ENCODE measurements around the gene IL5. TPM values are rescaled to one million over a fixed set of nuclear protein-coding genes. Genes with fewer than 3 reads are reported as not detected.
A peak's percentile ranks its signal among the peaks of the same experiment; 100 is the strongest.

Gene IL5
- total RNA-seq, 5 donors from 2014 or later (not counting 1 experiment from before 2014, with no cell fraction given) = 1.2 TPM; not detected in 4

- ATAC-seq (replicated peaks in 1 of 4) (no peak), DNase-seq (no peak)
- H3K4me3 Mint-ChIP-seq = no peak overlapping the region
- H3K27me3 ChIP-seq (replicated peaks in 1 of 2; ENCODE audit: control insufficient read depth in 2 of 2, extremely low read depth in 1 of 2, insufficient read depth in 2 of 2, low read length in 1 of 2) = no peaks in the 10 kb centered on the region
- no peaks in the 10 kb centered on the region for H3K36me3 Mint-ChIP-seq
- 100% methylated on average over 3 of the region's 4 CpGs for WGBS (ENCODE audit: insufficient coverage)
- no peaks in the 10 kb centered on the region for H3K36me3 ChIP-seq (ENCODE audit: control insufficient read depth in 2 of 2, extremely low read depth in 1 of 2, insufficient read depth in 1 of 2, low read length in 1 of 2)
- CTCF ChIA-PET = no interaction called here
- H3K4me3 ChIP-seq (ENCODE audit: control insufficient read depth in 1 of 2, extremely low read depth in 1 of 2, low read length in 1 of 2) = no peak overlapping the region
- H3K27me3 Mint-ChIP-seq = peaks cover 2 to 9% of the 10 kb centered on the region in 2 donors
- H3K4me1 Mint-ChIP-seq = no peaks in the 10 kb centered on the region
- H3K4me1 ChIP-seq (ENCODE audit: control insufficient read depth in 1 of 2, extremely low read depth in 1 of 2, insufficient read depth in 2 of 2, low read length in 2 of 2) = no peaks in the 10 kb centered on the region
- no peak overlapping the region for H3K27ac ChIP-seq (ENCODE audit: low read length)
- POLR2A ChIA-PET = no interaction called here
- no peak overlapping the region for H3K27ac Mint-ChIP-seq
- no peaks in the 10 kb centered on the region for H3K9me3 Mint-ChIP-seq
- H3K9me3 ChIP-seq = no peaks in the 10 kb centered on the region
Measured at GRCh38 chr5:132540764-132541163, 2.6 kb downstream of the IL5 start.

- Mint-ChIP-seq H3K27me3 (peaks cover 2 to 14% of the 10 kb centered on the region in 2 donors), H3K36me3 (no peaks in the 10 kb centered on the region), H3K9me3 (no peaks in the 10 kb centered on the region), H3K4me1 (no peaks in the 10 kb centered on the region), H3K4me3 (no peak overlapping the region), H3K27ac (no peak overlapping the region)
- H3K4me3 ChIP-seq (ENCODE audit: control insufficient read depth in 1 of 2, extremely low read depth in 1 of 2, low read length in 1 of 2) = no peak overlapping the region
- ATAC-seq (replicated peaks in 1 of 4) = no peak
- WGBS (ENCODE audit: insufficient coverage) = 90% methylated on average over 4 of the region's 5 CpGs
- ChIA-PET POLR2A (no interaction called here), CTCF (interaction anchor here in 1 of 2 donors (0.5 kb wide), 1 partner anchor 93 kb away, joined by 4 read pairs; no protein-coding TSS in a partner anchor)
- no peak overlapping the region for H3K27ac ChIP-seq (ENCODE audit: low read length)
- H3K9me3 ChIP-seq = no peaks in the 10 kb centered on the region
- DNase-seq = no peak
- no peaks in the 10 kb centered on the region for H3K27me3 ChIP-seq (replicated peaks in 1 of 2; ENCODE audit: control insufficient read depth in 2 of 2, extremely low read depth in 1 of 2, insufficient read depth in 2 of 2, low read length in 1 of 2)
- H3K4me1 ChIP-seq (ENCODE audit: control insufficient read depth in 1 of 2, extremely low read depth in 1 of 2, insufficient read depth in 2 of 2, low read length in 2 of 2) = no peaks in the 10 kb centered on the region
- no peaks in the 10 kb centered on the region for H3K36me3 ChIP-seq (ENCODE audit: control insufficient read depth in 2 of 2, extremely low read depth in 1 of 2, insufficient read depth in 1 of 2, low read length in 1 of 2)
Measured at GRCh38 chr5:132540149-132540548, 3.2 kb downstream of the IL5 start.

DNA sequence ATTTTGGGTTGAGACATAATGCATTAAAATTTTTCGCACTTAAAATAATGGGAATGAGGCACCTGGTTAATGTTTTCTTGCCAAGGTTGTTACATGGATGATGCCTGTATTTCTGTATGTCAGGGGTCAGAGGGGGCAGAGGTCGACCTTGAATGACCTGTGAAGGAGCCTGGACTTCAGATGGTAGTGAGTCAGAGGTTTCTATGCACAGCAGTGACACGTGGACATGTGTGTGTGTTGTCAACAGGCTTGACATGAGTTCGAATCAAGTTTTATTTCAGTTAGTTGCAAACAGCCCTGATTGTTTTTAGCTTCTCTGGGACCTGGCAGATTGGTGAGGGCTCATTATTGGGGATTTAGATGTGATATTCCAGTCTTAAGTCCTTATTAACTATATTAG is 3.6 kb downstream of the IL5 start:
- POLR2A ChIA-PET = no interaction called here
- CTCF ChIA-PET = no interaction called here
- Histone ChIP-seq H3K4me1 (ENCODE audit: control insufficient read depth in 1 of 2, extremely low read depth in 1 of 2, insufficient read depth in 2 of 2, low read length in 2 of 2) (no peaks in the 10 kb centered on the region), H3K36me3 (ENCODE audit: control insufficient read depth in 2 of 2, extremely low read depth in 1 of 2, insufficient read depth in 1 of 2, low read length in 1 of 2) (no peaks in the 10 kb centered on the region), H3K27me3 (replicated peaks in 1 of 2; ENCODE audit: control insufficient read depth in 2 of 2, extremely low read depth in 1 of 2, insufficient read depth in 2 of 2, low read length in 1 of 2) (no peaks in the 10 kb centered on the region), H3K27ac (ENCODE audit: low read length) (no peak overlapping the region), H3K4me3 (ENCODE audit: control insufficient read depth in 1 of 2, extremely low read depth in 1 of 2, low read length in 1 of 2) (no peak overlapping the region), H3K9me3 (no peaks in the 10 kb centered on the region)
- Mint-ChIP-seq H3K4me3 (no peak overlapping the region), H3K4me1 (no peaks in the 10 kb centered on the region), H3K27me3 (peaks cover 2 to 14% of the 10 kb centered on the region in 2 donors), H3K9me3 (no peaks in the 10 kb centered on the region), H3K36me3 (no peaks in the 10 kb centered on the region), H3K27ac (no peak overlapping the region)
- DNase-seq = no peak
- WGBS (ENCODE audit: insufficient coverage) = 67% methylated on average over 4 of the region's 4 CpGs
- ATAC-seq (replicated peaks in 1 of 4) = no peak

DNA sequence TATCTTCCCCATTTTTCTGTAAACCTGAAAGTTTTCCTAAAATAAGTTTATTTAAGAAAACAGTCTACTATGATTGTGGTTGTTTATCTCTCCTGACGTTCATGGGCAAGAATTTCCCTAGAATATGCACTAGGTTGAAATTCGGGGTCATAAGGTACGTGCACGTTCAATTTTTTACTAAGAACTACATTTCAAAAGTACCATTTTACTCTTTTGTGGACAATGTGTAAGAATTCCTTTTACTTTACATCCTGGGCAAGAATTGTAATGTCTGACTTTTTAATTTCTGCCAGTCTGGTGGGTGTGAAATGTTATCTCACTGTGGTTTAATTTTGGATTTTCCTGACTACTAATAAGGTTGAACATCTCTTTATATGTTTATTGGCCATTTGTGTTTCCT is 12.4 kb downstream of the IL5 start:
- peaks cover 4 to 6% of the 10 kb centered on the region in 2 donors for H3K27me3 Mint-ChIP-seq
- Histone ChIP-seq H3K36me3 (ENCODE audit: control insufficient read depth in 2 of 2, extremely low read depth in 1 of 2, insufficient read depth in 1 of 2, low read length in 1 of 2) (no peaks in the 10 kb centered on the region), H3K27me3 (replicated peaks in 1 of 2; ENCODE audit: control insufficient read depth in 2 of 2, extremely low read depth in 1 of 2, insufficient read depth in 2 of 2, low read length in 1 of 2) (no peaks in the 10 kb centered on the region), H3K4me1 (ENCODE audit: control insufficient read depth in 1 of 2, extremely low read depth in 1 of 2, insufficient read depth in 2 of 2, low read length in 2 of 2) (peaks cover 2 to 10% of the 10 kb centered on the region in 2 experiments), H3K4me3 (ENCODE audit: control insufficient read depth in 1 of 2, extremely low read depth in 1 of 2, low read length in 1 of 2) (no peak overlapping the region), H3K9me3 (no peaks in the 10 kb centered on the region), H3K27ac (ENCODE audit: low read length) (no peak overlapping the region)
- no CpG with 5 or more reads among the region's 4 CpGs for WGBS (ENCODE audit: insufficient coverage)
- H3K36me3 Mint-ChIP-seq = no peaks in the 10 kb centered on the region
- H3K9me3 Mint-ChIP-seq = no peaks in the 10 kb centered on the region
- no peak overlapping the region for H3K4me3 Mint-ChIP-seq
- ChIA-PET POLR2A (no interaction called here), CTCF (interaction anchor here (0.8 to 1.1 kb wide), 2 partner anchors 22 to 56 kb away, joined by 3 to 4 read pairs; no protein-coding TSS in a partner anchor)
- H3K4me1 Mint-ChIP-seq = peaks cover 8 to 17% (median 14%) of the 10 kb centered on the region in 3 donors
- DNase-seq (no peak), ATAC-seq (replicated peaks in 1 of 4) (no peak)
- no peak overlapping the region for H3K27ac Mint-ChIP-seq

DNA sequence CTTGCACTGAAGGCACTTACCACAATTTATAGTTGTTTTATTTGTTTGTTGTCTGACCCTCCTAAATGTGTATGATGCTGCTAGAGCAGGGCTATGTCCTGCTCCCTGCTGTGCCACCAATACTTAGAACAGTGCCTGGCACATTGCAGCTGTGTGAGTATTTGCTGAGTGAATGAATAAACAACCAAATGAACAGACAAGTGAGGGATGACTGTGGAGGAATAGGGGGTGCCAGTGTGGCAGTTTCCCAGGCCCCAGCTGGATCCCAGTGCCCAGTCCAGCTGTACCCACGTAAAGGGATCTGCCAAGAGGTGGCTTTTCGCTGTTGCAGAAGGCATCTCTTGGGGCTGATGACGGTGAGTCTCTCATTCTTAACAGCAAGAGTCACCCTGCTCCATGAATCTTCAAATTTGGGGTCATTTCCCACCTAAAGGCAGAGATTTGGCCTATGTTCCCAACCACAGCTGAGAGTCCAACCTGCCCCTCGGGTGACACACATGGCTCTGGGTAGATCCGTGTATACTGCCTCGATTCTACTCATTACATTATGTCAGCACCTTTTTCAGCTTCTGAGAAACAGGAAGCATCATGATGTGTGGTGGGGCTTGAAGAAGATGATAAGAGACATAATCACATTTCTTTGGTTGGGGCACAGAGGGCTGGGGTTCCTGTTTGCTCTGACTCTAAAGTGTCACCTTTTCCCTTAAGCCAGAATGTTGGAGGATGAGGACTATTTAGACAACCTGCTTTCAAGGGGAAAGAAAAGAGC is 14.3 kb downstream of the IL5 start:
- 94% methylated on average over 3 of the region's 6 CpGs for WGBS (ENCODE audit: insufficient coverage)
- Histone ChIP-seq H3K36me3 (ENCODE audit: control insufficient read depth in 2 of 2, extremely low read depth in 1 of 2, insufficient read depth in 1 of 2, low read length in 1 of 2) (no peaks in the 10 kb centered on the region), H3K9me3 (no peaks in the 10 kb centered on the region), H3K4me1 (ENCODE audit: control insufficient read depth in 1 of 2, extremely low read depth in 1 of 2, insufficient read depth in 2 of 2, low read length in 2 of 2) (peaks cover 2 to 10% of the 10 kb centered on the region in 2 experiments), H3K27ac (ENCODE audit: low read length) (no peak overlapping the region), H3K4me3 (ENCODE audit: control insufficient read depth in 1 of 2, extremely low read depth in 1 of 2, low read length in 1 of 2) (no peak overlapping the region), H3K27me3 (replicated peaks in 1 of 2; ENCODE audit: control insufficient read depth in 2 of 2, extremely low read depth in 1 of 2, insufficient read depth in 2 of 2, low read length in 1 of 2) (no peaks in the 10 kb centered on the region)
- H3K4me3 Mint-ChIP-seq = no peak overlapping the region
- no peaks in the 10 kb centered on the region for H3K36me3 Mint-ChIP-seq
- CTCF ChIA-PET = no interaction called here
- peak; percentile 63 to 78 (median 72) for ATAC-seq (replicated peaks in 1 of 4)
- H3K27me3 Mint-ChIP-seq = peaks cover 0 to 4% of the 10 kb centered on the region in 2 donors
- peaks cover 8 to 24% (median 17%) of the 10 kb centered on the region in 3 donors for H3K4me1 Mint-ChIP-seq
- no peaks in the 10 kb centered on the region for H3K9me3 Mint-ChIP-seq
- POLR2A ChIA-PET = no interaction called here
- peak overlapping the region; percentile 1 to 45 for H3K27ac Mint-ChIP-seq
- peak in 3 of 35 experiments; percentile 0 to 19 (median 3) for DNase-seq

DNA sequence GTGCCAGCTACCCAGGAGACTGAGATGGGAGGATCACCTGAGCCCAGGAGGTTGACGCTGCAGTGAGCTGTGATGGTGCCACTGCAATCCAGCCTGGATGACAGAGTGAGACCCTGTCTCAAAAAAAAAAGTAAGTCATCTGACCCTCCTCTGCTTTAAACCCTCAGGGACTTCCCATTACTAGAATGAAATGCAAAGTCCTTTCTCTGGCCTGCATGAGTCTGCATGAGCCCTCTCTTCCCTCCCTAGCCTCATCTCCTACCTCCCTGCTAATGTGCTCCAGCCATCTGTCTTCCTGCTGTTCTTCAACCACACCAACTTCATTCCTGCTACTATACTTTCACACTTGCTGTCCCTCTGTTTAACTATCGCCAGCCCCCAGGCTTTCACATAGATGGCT is 15.3 kb downstream of the IL5 start:
- no peaks in the 10 kb centered on the region for H3K36me3 Mint-ChIP-seq
- POLR2A ChIA-PET = interaction anchor here in 1 of 2 donors (0.7 kb wide), 1 partner anchor 1621 kb away, joined by 4 read pairs; no protein-coding TSS in a partner anchor
- H3K36me3 ChIP-seq (ENCODE audit: control insufficient read depth in 2 of 2, extremely low read depth in 1 of 2, insufficient read depth in 1 of 2, low read length in 1 of 2) = no peaks in the 10 kb centered on the region
- no peak overlapping the region for H3K4me3 ChIP-seq (ENCODE audit: control insufficient read depth in 1 of 2, extremely low read depth in 1 of 2, low read length in 1 of 2)
- no peak for DNase-seq
- ATAC-seq (replicated peaks in 1 of 4) = no peak
- no peaks in the 10 kb centered on the region for H3K9me3 Mint-ChIP-seq
- H3K27me3 Mint-ChIP-seq = peaks cover 0 to 4% of the 10 kb centered on the region in 2 donors
- peaks cover 8 to 24% (median 17%) of the 10 kb centered on the region in 3 donors for H3K4me1 Mint-ChIP-seq
- no peaks in the 10 kb centered on the region for H3K9me3 ChIP-seq
- WGBS (ENCODE audit: insufficient coverage) = 100% methylated on average over 2 of the region's 2 CpGs
- H3K27ac ChIP-seq (ENCODE audit: low read length) = no peak overlapping the region
- no peaks in the 10 kb centered on the region for H3K27me3 ChIP-seq (replicated peaks in 1 of 2; ENCODE audit: control insufficient read depth in 2 of 2, extremely low read depth in 1 of 2, insufficient read depth in 2 of 2, low read length in 1 of 2)
- H3K4me1 ChIP-seq (ENCODE audit: control insufficient read depth in 1 of 2, extremely low read depth in 1 of 2, insufficient read depth in 2 of 2, low read length in 2 of 2) = peaks cover 2 to 10% of the 10 kb centered on the region in 2 experiments
- H3K27ac Mint-ChIP-seq = no peak overlapping the region
- no peak overlapping the region for H3K4me3 Mint-ChIP-seq
- CTCF ChIA-PET = no interaction called here

All from T-cell (primary cell).